ENCODE measurements around the gene ASCC3.

The ASCC3 gene

GRCh38 chr6:100565439-100566104 is 315.6 kb downstream of the ASCC3 start:
- WGBS, 2 experiments, result 94 to 96% methylated on average over 3 to 4 of the region's 4 CpGs
- H3K9me3 ChIP-seq (ENCODE audit: control insufficient read depth, low read length), result no peaks in the 10 kb centered on the region
- no peaks in the 10 kb centered on the region for H3K27me3 ChIP-seq (ENCODE audit: control insufficient read depth, insufficient read depth, low read length, poor library complexity, severe bottlenecking)
- H3K4me1 ChIP-seq (ENCODE audit: control insufficient read depth, insufficient read depth, low read length), result no peaks in the 10 kb centered on the region
- H3K4me3 ChIP-seq (ENCODE audit: insufficient read depth, low read depth, low read length), result no peak overlapping the region
- no peak overlapping the region for H3K27ac ChIP-seq (ENCODE audit: insufficient read depth, low read depth, low read length, poor library complexity, severe bottlenecking)
- no peaks in the 10 kb centered on the region for H3K36me3 ChIP-seq (ENCODE audit: control insufficient read depth, insufficient read depth, low read length)

GRCh38 chr6:100559859-100560258 is 321.3 kb downstream of the ASCC3 start:
- Histone ChIP-seq H3K4me1 (ENCODE audit: control insufficient read depth, insufficient read depth, low read length) (no peaks in the 10 kb centered on the region), H3K27ac (ENCODE audit: insufficient read depth, low read depth, low read length, poor library complexity, severe bottlenecking) (no peak overlapping the region), H3K9me3 (ENCODE audit: control insufficient read depth, low read length) (no peaks in the 10 kb centered on the region), H3K4me3 (ENCODE audit: insufficient read depth, low read depth, low read length) (no peak overlapping the region), H3K36me3 (ENCODE audit: control insufficient read depth, insufficient read depth, low read length) (no peaks in the 10 kb centered on the region), H3K27me3 (ENCODE audit: control insufficient read depth, insufficient read depth, low read length, poor library complexity, severe bottlenecking) (no peaks in the 10 kb centered on the region)
- 100% methylated on average over 1 of the region's 1 CpG; no CpG with 5 or more reads in 1 of the 2 experiments for WGBS, 2 experiments

- Histone ChIP-seq H3K36me3 (ENCODE audit: control insufficient read depth, insufficient read depth, low read length) (no peaks in the 10 kb centered on the region), H3K27me3 (ENCODE audit: control insufficient read depth, insufficient read depth, low read length, poor library complexity, severe bottlenecking) (no peaks in the 10 kb centered on the region), H3K27ac (ENCODE audit: insufficient read depth, low read depth, low read length, poor library complexity, severe bottlenecking) (no peak overlapping the region), H3K9me3 (ENCODE audit: control insufficient read depth, low read length) (no peaks in the 10 kb centered on the region), H3K4me1 (ENCODE audit: control insufficient read depth, insufficient read depth, low read length) (peaks cover 6% of the 10 kb centered on the region), H3K4me3 (ENCODE audit: insufficient read depth, low read depth, low read length) (no peak overlapping the region)
- WGBS, 2 experiments, result 93 to 96% methylated on average over 5 of the region's 5 CpGs
Observed at GRCh38 chr6:100554228-100554627, 326.9 kb downstream of the ASCC3 start.

GRCh38 chr6:100553243-100553642 is 327.9 kb downstream of the ASCC3 start:
- Histone ChIP-seq H3K27me3 (ENCODE audit: control insufficient read depth, insufficient read depth, low read length, poor library complexity, severe bottlenecking) (no peaks in the 10 kb centered on the region), H3K9me3 (ENCODE audit: control insufficient read depth, low read length) (no peaks in the 10 kb centered on the region), H3K27ac (ENCODE audit: insufficient read depth, low read depth, low read length, poor library complexity, severe bottlenecking) (no peak overlapping the region), H3K4me1 (ENCODE audit: control insufficient read depth, insufficient read depth, low read length) (peaks cover 6% of the 10 kb centered on the region), H3K36me3 (ENCODE audit: control insufficient read depth, insufficient read depth, low read length) (no peaks in the 10 kb centered on the region), H3K4me3 (ENCODE audit: insufficient read depth, low read depth, low read length) (no peak overlapping the region)
- WGBS, 2 experiments, result 100% methylated on average over 1 of the region's 1 CpG

- 84 to 90% methylated on average over 1 to 2 of the region's 2 CpGs for WGBS, 2 experiments
- Histone ChIP-seq H3K27me3 (ENCODE audit: control insufficient read depth, insufficient read depth, low read length, poor library complexity, severe bottlenecking) (no peaks in the 10 kb centered on the region), H3K27ac (ENCODE audit: insufficient read depth, low read depth, low read length, poor library complexity, severe bottlenecking) (no peak overlapping the region), H3K4me1 (ENCODE audit: control insufficient read depth, insufficient read depth, low read length) (peaks cover 6% of the 10 kb centered on the region), H3K36me3 (ENCODE audit: control insufficient read depth, insufficient read depth, low read length) (no peaks in the 10 kb centered on the region), H3K4me3 (ENCODE audit: insufficient read depth, low read depth, low read length) (no peak overlapping the region), H3K9me3 (ENCODE audit: control insufficient read depth, low read length) (no peaks in the 10 kb centered on the region)
Observed at GRCh38 chr6:100549406-100550167, 331.5 kb downstream of the ASCC3 start.

GRCh38 chr6:100538086-100538485 is 343.0 kb downstream of the ASCC3 start:
- no peaks in the 10 kb centered on the region for H3K27me3 ChIP-seq (ENCODE audit: control insufficient read depth, insufficient read depth, low read length, poor library complexity, severe bottlenecking)
- H3K27ac ChIP-seq (ENCODE audit: insufficient read depth, low read depth, low read length, poor library complexity, severe bottlenecking), result no peak overlapping the region
- no peak overlapping the region for H3K4me3 ChIP-seq (ENCODE audit: insufficient read depth, low read depth, low read length)
- no peaks in the 10 kb centered on the region for H3K36me3 ChIP-seq (ENCODE audit: control insufficient read depth, insufficient read depth, low read length)
- no CpG with 5 or more reads among the region's 1 CpG for WGBS, 2 experiments
- H3K4me1 ChIP-seq (ENCODE audit: control insufficient read depth, insufficient read depth, low read length), result peaks cover 3% of the 10 kb centered on the region
- H3K9me3 ChIP-seq (ENCODE audit: control insufficient read depth, low read length), result no peaks in the 10 kb centered on the region

DNA sequence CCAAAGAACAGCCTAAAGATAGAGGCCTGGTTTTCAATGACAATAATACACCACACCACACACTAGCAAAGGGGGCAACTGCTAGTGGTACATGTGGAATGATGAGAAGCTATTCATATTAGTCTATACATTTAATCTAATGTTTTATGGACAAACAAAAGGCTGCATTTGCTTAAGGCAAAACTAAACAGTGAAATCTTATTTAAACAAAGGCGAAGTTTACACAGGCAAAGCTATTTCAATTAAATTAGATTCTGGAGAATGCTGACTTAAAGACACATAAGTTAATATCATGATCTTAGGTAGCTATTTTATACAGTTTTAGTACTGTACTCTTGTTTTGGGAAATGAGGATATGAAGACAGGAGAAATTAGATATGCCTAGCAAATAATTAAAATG is 362.5 kb downstream of the ASCC3 start:
- H3K36me3 ChIP-seq (ENCODE audit: control insufficient read depth, insufficient read depth, low read length), result no peaks in the 10 kb centered on the region
- WGBS, 2 experiments, result 100% methylated on average over 1 of the region's 1 CpG; no CpG with 5 or more reads in 1 of the 2 experiments
- no peaks in the 10 kb centered on the region for H3K4me1 ChIP-seq (ENCODE audit: control insufficient read depth, insufficient read depth, low read length)
- no peaks in the 10 kb centered on the region for H3K27me3 ChIP-seq (ENCODE audit: control insufficient read depth, insufficient read depth, low read length, poor library complexity, severe bottlenecking)
- no peak overlapping the region for H3K4me3 ChIP-seq (ENCODE audit: insufficient read depth, low read depth, low read length)
- no peaks in the 10 kb centered on the region for H3K9me3 ChIP-seq (ENCODE audit: control insufficient read depth, low read length)
- H3K27ac ChIP-seq (ENCODE audit: insufficient read depth, low read depth, low read length, poor library complexity, severe bottlenecking), result no peak overlapping the region

- WGBS, 2 experiments, result 88 to 100% methylated on average over 1 of the region's 1 CpG
- H3K4me3 ChIP-seq (ENCODE audit: insufficient read depth, low read depth, low read length), result no peak overlapping the region
- no peaks in the 10 kb centered on the region for H3K9me3 ChIP-seq (ENCODE audit: control insufficient read depth, low read length)
- H3K4me1 ChIP-seq (ENCODE audit: control insufficient read depth, insufficient read depth, low read length), result no peaks in the 10 kb centered on the region
- H3K27ac ChIP-seq (ENCODE audit: insufficient read depth, low read depth, low read length, poor library complexity, severe bottlenecking), result no peak overlapping the region
- no peaks in the 10 kb centered on the region for H3K27me3 ChIP-seq (ENCODE audit: control insufficient read depth, insufficient read depth, low read length, poor library complexity, severe bottlenecking)
- no peaks in the 10 kb centered on the region for H3K36me3 ChIP-seq (ENCODE audit: control insufficient read depth, insufficient read depth, low read length)
Observed at GRCh38 chr6:100517633-100518032, 363.5 kb downstream of the ASCC3 start.

GRCh38 chr6:100517106-100517505 is 364.0 kb downstream of the ASCC3 start:
- H3K9me3 ChIP-seq (ENCODE audit: control insufficient read depth, low read length), result no peaks in the 10 kb centered on the region
- no peak overlapping the region for H3K4me3 ChIP-seq (ENCODE audit: insufficient read depth, low read depth, low read length)
- no peaks in the 10 kb centered on the region for H3K27me3 ChIP-seq (ENCODE audit: control insufficient read depth, insufficient read depth, low read length, poor library complexity, severe bottlenecking)
- 94% methylated on average over 4 of the region's 4 CpGs for WGBS, 2 experiments
- H3K4me1 ChIP-seq (ENCODE audit: control insufficient read depth, insufficient read depth, low read length), result no peaks in the 10 kb centered on the region
- no peak overlapping the region for H3K27ac ChIP-seq (ENCODE audit: insufficient read depth, low read depth, low read length, poor library complexity, severe bottlenecking)
- H3K36me3 ChIP-seq (ENCODE audit: control insufficient read depth, insufficient read depth, low read length), result no peaks in the 10 kb centered on the region

- Histone ChIP-seq H3K36me3 (ENCODE audit: control insufficient read depth, insufficient read depth, low read length) (no peaks in the 10 kb centered on the region), H3K27ac (ENCODE audit: insufficient read depth, low read depth, low read length, poor library complexity, severe bottlenecking) (no peak overlapping the region), H3K4me1 (ENCODE audit: control insufficient read depth, insufficient read depth, low read length) (no peaks in the 10 kb centered on the region), H3K9me3 (ENCODE audit: control insufficient read depth, low read length) (no peaks in the 10 kb centered on the region), H3K27me3 (ENCODE audit: control insufficient read depth, insufficient read depth, low read length, poor library complexity, severe bottlenecking) (no peaks in the 10 kb centered on the region), H3K4me3 (ENCODE audit: insufficient read depth, low read depth, low read length) (no peak overlapping the region)
- WGBS, 2 experiments, result 92 to 95% methylated on average over 1 to 3 of the region's 3 CpGs
Observed at GRCh38 chr6:100514660-100515059, 366.5 kb downstream of the ASCC3 start.

All from ectodermal cell (in vitro differentiated cells).